OCI-LY3 (cell line): ENCODE data around the gene PACRG.

Source experiments
- H2AFZ ChIP-seq: fragments of 200-600, 300-600 bp; shearing (Covaris generic); 2 replicates; pipeline ENCODE4 v1.6.0; 2014; ENCODE audit warnings: antibody characterized with exemption, low read depth, low read length
- H3K27ac ChIP-seq: fragments of 200-600, 300-600 bp; sonication (generic); 2 replicates; pipeline ENCODE4 v1.5.1; 2014; ENCODE audit warnings: mild to moderate bottlenecking, low read length, moderate library complexity, mixed read lengths
- H3K27me3 ChIP-seq: fragments of 200-600, 300-600 bp; sonication (generic); 2 replicates; pipeline ENCODE4 v1.6.1; 2014; ENCODE audit warnings: low read depth, low read length, mixed read lengths
- H3K36me3 ChIP-seq: fragments of 200-600, 300-600 bp; sonication (generic); replicated peaks from 2 replicates; pipeline ENCODE3; 2014; ENCODE audit warnings: low read depth, low read length, mixed read lengths
- H3K4me1 ChIP-seq: fragments of 300-600, 200-600 bp; sonication (generic); 2 replicates; pipeline ENCODE4 v1.6.1; 2014; ENCODE audit warnings: low read length, mixed read lengths
- H3K4me2 ChIP-seq: fragments of 200-600, 300-600 bp; sonication (generic); 2 replicates; pipeline ENCODE4 v1.6.1; 2014; ENCODE audit warnings: low read length, mixed read lengths
- H3K4me3 ChIP-seq: fragments of 300-600, 200-600 bp; sonication (generic); 2 replicates; pipeline ENCODE4 v1.5.1; 2014; ENCODE audit warnings: antibody characterized with exemption, mild to moderate bottlenecking, low read length, moderate library complexity
- H3K79me2 ChIP-seq: fragments of 300-600, 200-600 bp; shearing (Covaris generic); 2 replicates; pipeline ENCODE4 v1.6.1; 2014; ENCODE audit warnings: mild to moderate bottlenecking, low read length, mixed read lengths
- H3K9ac ChIP-seq: fragments of 300-600, 200-600 bp; shearing (Covaris generic); 2 replicates; pipeline ENCODE4 v1.6.0; 2014; ENCODE audit warnings: mild to moderate bottlenecking, low read length, moderate library complexity
- H3K9me3 ChIP-seq: fragments of 200-600, 300-600 bp; shearing (Covaris generic); 2 replicates; pipeline ENCODE4 v1.6.1; 2014; ENCODE audit warnings: low read length, mixed read lengths; ENCODE audit not compliant: insufficient read depth
- H4K20me1 ChIP-seq: fragments of 200-600, 300-600 bp; sonication (generic); 2 replicates; pipeline ENCODE4 v1.6.1; 2016; ENCODE audit warnings: low read length, mixed read lengths; ENCODE audit not compliant: insufficient read depth
- EZH2phosphoT487 ChIP-seq: fragments of 200-600 bp; shearing (Covaris generic); IDR thresholded peaks from 2 replicates; pipeline ENCODE4 v1.6.1; 2018; ENCODE audit warnings: antibody characterized with exemption, mixed run types, low read depth
- TF ChIP-seq, protein P1 (sequence below): fragments of 200-600, 300-600 bp; sonication (generic); IDR thresholded peaks from 2 replicates; pipeline ENCODE4 v1.5.1; 2014; ENCODE audit warnings: antibody characterized with exemption, low read length, low read depth

PACRG gene

DNA sequence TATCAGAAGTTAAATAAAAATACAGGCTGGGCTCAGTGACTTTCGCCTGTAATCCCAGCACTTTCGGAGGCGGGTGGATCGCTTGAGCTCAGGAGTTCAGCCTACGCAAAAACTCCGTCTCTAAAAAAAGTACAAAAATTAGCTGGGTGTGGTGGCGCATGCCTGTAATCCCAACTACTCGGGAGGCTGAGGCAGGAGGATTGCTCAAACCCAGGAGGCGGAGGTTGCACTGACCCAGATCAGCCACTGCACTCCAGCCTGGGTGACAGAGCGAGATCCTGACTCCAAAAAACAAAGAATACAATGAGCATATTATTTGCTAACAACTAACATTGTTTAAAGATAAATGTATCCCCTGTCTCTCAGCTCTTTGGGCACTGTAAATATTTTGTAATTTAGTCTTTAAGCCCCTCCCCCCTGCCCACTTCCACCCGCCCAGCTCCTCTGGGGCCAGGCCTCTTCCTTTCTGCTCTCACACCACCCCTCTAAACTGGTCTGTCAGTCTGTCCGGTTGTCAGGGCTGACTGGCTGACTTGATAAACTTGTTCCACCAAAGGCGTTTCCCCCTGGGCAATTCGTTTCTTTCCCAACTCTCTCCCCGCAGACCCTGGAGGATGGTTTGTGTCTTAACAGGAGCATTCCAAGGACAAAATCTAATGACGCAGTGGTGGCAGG is 624.4 kb downstream of the PACRG start:
- H3K27ac ChIP-seq, result no peak overlapping the region
- H4K20me1 ChIP-seq, result no peaks in the 10 kb centered on the region
- H2AFZ ChIP-seq, result no peak overlapping the region
- H3K9ac ChIP-seq, result no peak overlapping the region
- TF ChIP-seq, protein P1, sequence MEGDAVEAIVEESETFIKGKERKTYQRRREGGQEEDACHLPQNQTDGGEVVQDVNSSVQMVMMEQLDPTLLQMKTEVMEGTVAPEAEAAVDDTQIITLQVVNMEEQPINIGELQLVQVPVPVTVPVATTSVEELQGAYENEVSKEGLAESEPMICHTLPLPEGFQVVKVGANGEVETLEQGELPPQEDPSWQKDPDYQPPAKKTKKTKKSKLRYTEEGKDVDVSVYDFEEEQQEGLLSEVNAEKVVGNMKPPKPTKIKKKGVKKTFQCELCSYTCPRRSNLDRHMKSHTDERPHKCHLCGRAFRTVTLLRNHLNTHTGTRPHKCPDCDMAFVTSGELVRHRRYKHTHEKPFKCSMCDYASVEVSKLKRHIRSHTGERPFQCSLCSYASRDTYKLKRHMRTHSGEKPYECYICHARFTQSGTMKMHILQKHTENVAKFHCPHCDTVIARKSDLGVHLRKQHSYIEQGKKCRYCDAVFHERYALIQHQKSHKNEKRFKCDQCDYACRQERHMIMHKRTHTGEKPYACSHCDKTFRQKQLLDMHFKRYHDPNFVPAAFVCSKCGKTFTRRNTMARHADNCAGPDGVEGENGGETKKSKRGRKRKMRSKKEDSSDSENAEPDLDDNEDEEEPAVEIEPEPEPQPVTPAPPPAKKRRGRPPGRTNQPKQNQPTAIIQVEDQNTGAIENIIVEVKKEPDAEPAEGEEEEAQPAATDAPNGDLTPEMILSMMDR, result no peak
- TF ChIP-seq EZH2phosphoT487, result no peak
- no peaks in the 10 kb centered on the region for H3K9me3 ChIP-seq
- H3K36me3 ChIP-seq, result no peaks in the 10 kb centered on the region
- H3K4me1 ChIP-seq, result peaks cover 37% of the 10 kb centered on the region
- H3K27me3 ChIP-seq, result no peaks in the 10 kb centered on the region
- no peak overlapping the region for H3K4me3 ChIP-seq
- H3K79me2 ChIP-seq, result no peaks in the 10 kb centered on the region
- H3K4me2 ChIP-seq, result no peak overlapping the region

DNA sequence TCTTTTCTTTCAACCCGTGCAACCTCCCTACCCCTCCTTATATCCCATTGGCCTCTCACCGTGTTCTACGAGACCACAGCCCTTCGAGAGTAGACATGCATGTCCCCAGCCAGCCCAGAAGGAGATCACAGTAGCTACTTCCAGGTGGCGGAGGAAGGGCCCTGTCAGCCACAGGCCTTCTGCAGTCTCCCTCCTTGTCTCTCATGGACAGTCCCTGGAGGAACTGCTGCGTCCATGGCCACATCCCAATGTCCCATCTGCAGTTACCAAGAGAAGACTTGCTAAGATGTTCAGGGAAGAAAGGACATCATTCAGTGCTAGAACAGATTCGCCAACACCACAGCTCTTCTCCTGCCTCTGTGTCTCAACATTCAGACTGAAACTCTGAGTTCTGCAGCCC is 625.2 kb downstream of the PACRG start:
- H3K9me3 ChIP-seq, result no peaks in the 10 kb centered on the region
- H3K4me2 ChIP-seq, result no peak overlapping the region
- H2AFZ ChIP-seq, result no peak overlapping the region
- no peaks in the 10 kb centered on the region for H3K36me3 ChIP-seq
- H3K27ac ChIP-seq, result no peak overlapping the region
- peaks cover 37% of the 10 kb centered on the region for H3K4me1 ChIP-seq
- H4K20me1 ChIP-seq, result no peaks in the 10 kb centered on the region
- no peak overlapping the region for H3K9ac ChIP-seq
- TF ChIP-seq, protein P1, result no peak
- no peak for TF ChIP-seq EZH2phosphoT487
- H3K79me2 ChIP-seq, result no peaks in the 10 kb centered on the region
- no peak overlapping the region for H3K4me3 ChIP-seq
- no peaks in the 10 kb centered on the region for H3K27me3 ChIP-seq

DNA sequence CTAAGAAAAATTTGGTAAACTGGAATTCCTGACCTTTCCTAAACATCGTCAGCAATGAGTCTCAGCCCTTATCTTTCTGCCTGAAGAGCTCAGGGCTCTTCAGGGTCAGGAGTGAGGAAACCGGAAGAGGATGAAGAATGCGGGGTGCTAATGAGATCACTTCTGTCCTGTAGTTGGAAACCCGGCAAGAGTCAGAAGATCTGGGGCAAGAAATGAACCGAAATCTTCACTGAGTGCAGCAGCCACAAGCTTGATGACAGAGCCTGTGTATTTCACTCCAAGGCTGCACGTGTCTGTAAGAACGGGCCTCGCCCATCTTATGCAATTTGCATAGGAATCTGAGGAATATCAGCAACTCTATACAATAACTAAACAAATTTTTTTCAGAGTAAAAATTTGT is 626.3 kb downstream of the PACRG start:
- no peaks in the 10 kb centered on the region for H3K79me2 ChIP-seq
- H4K20me1 ChIP-seq, result no peaks in the 10 kb centered on the region
- peak overlapping the region; percentile 6; the same call in 1 of the 2 replicates for H3K9ac ChIP-seq
- H3K4me2 ChIP-seq, result peak overlapping the region; percentile 84
- H3K4me3 ChIP-seq, result peak overlapping the region; percentile 74
- H2AFZ ChIP-seq, result no peak overlapping the region; the same call in 1 of the 2 replicates
- H3K4me1 ChIP-seq, result peaks cover 37% of the 10 kb centered on the region
- no peaks in the 10 kb centered on the region for H3K9me3 ChIP-seq
- no peak for TF ChIP-seq EZH2phosphoT487
- TF ChIP-seq, protein P1, result no peak
- no peak overlapping the region for H3K27ac ChIP-seq
- no peaks in the 10 kb centered on the region for H3K36me3 ChIP-seq
- no peaks in the 10 kb centered on the region for H3K27me3 ChIP-seq

DNA sequence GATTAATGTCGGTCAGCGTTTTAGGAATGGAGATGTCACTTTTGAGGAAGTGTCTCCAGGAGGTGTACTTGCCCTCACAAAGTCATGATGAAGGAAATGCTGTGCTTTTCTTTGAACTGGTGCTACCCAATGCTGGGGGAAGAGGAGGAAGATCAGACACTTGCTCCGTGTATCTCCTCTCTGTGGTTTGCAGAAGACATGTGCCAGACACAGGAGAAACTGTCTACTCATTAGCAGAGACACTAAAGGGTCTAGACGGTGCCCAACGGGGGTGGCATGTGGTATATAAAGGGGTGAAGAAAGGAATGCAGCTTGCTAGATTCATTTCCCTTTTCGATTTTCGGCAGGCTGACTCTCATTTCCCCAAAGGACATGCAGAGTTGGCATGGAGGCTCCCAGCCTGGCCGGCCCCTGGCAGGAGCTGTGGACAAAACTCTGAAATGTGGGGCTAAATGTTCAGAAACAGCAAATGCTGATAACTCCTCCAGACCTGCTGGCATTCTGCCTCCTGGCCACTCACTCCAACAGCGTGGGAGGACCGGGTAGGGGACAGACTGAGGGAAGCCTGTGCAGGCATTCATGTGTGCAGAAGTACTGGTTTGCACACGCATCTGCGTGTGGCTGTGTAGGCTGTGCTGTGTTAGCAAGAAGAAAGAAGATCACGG is 627.1 kb downstream of the PACRG start:
- Histone ChIP-seq H3K27ac (peak overlapping the region; percentile 39), H3K27me3 (no peaks in the 10 kb centered on the region), H3K9ac (peak overlapping the region; percentile 6; the same call in 1 of the 2 replicates), H3K4me3 (peak overlapping the region; percentile 74), H3K4me1 (peaks cover 37% of the 10 kb centered on the region), H3K79me2 (no peaks in the 10 kb centered on the region), H3K9me3 (no peaks in the 10 kb centered on the region), H3K4me2 (peak overlapping the region; percentile 84), H3K36me3 (no peaks in the 10 kb centered on the region), H4K20me1 (no peaks in the 10 kb centered on the region), H2AFZ (no peak overlapping the region)
- TF ChIP-seq EZH2phosphoT487, result no peak
- TF ChIP-seq, protein P1, result no peak
